Small intestine (tissue), 7 donors: Measurements from ENCODE around the gene HEY2. TPM values are rescaled to one million over a fixed set of nuclear protein-coding genes. Genes with fewer than 3 reads are reported as not detected.
A peak's percentile ranks its signal among the peaks of the same experiment; 100 is the strongest.

Source experiments
- DNase-seq, 2 donors: peaks; one replicate each; pipeline versions ENCODE4 v3.0.0 to v3.0.0-alpha.2; 2013
- FAIRE-seq: peaks from 2 replicates; lab custom pipeline; 2012; peaks lifted over from hg19 to GRCh38; lab: Jason Lieb, UNC
- H3K27ac ChIP-seq, 3 donors: one replicate each; pipeline ENCODE4 v1.5.1; 2013; ENCODE audit warnings: low read length in 2 of 3, mild to moderate bottlenecking in 2 of 3, control low read depth in 1 of 3, inconsistent platforms in 1 of 3, low read depth in 1 of 3, moderate library complexity in 1 of 3
- H3K27me3 ChIP-seq, 3 donors: one replicate each; pipeline ENCODE4 v1.6.1; 2013; ENCODE audit warnings: low read length in 3 of 3, inconsistent platforms in 1 of 3; ENCODE audit not compliant: control insufficient read depth in 3 of 3, insufficient read depth in 3 of 3
- H3K36me3 ChIP-seq, 3 donors: one replicate each; pipeline ENCODE4 v1.6.1; 2013; ENCODE audit warnings: low read length in 3 of 3, inconsistent platforms in 1 of 3, low read depth in 1 of 3, mild to moderate bottlenecking in 1 of 3, moderate library complexity in 1 of 3; ENCODE audit not compliant: control insufficient read depth in 3 of 3, insufficient read depth in 2 of 3
- H3K4me1 ChIP-seq, 3 donors: one replicate each; pipeline ENCODE4 v1.6.1; 2013; ENCODE audit warnings: low read length in 2 of 3, inconsistent platforms in 1 of 3, low read depth in 1 of 3, mild to moderate bottlenecking in 1 of 3, moderate library complexity in 1 of 3; ENCODE audit not compliant: control insufficient read depth in 3 of 3, insufficient read depth in 2 of 3
- H3K4me3 ChIP-seq, 3 donors: one replicate each; pipeline ENCODE4 v1.5.1; 2013; ENCODE audit warnings: low read length in 3 of 3, control low read depth in 1 of 3, inconsistent platforms in 1 of 3, low read depth in 1 of 3, mild to moderate bottlenecking in 1 of 3, moderate library complexity in 1 of 3
- H3K9me3 ChIP-seq, 2 donors: one replicate each; pipeline ENCODE4 v1.6.1; 2013; ENCODE audit warnings: low read depth in 1 of 2, low read length in 1 of 2; ENCODE audit not compliant: control insufficient read depth in 2 of 2, insufficient read depth in 1 of 2
- WGBS, 3 donors: extraction: QIAGEN DNeasy Blood & Tissue Kit; methylation state at CpG; one replicate each; pipeline ENCODE4 v1.1.7; 2013; 5-methylcytosine and 5-hydroxymethylcytosine counted together
- polyA plus RNA-seq, 4 donors: library from polyadenylated mRNA; stranded (reverse) in 3 of 4; unstranded in 1 of 4; fragments of 200-250 nt in 3 of 4; fragments of 120-200 nt in 1 of 4; gene quantifications; one replicate each; pipeline versions ENCODE4 v1.2.1 to v1.2.3, GENCODE V29; 2013
- donor health status: healthy with polysubstance abuse.
- donor health status: control.
- donor health status: control.
- donor health status: Bipolar disorder and iron deficiency.
- donor health status: healthy.

The HEY2 gene
- polyA plus RNA-seq, 4 donors = 0.81 to 3.8 (median 1.2) TPM; not detected in 1

- H3K27me3 ChIP-seq = peaks cover 0 to 67% (median 3%) of the 10 kb centered on the region in 3 donors
- H3K4me1 ChIP-seq = peaks cover 0 to 25% (median 4%) of the 10 kb centered on the region in 3 donors
- DNase-seq = peak; percentile 32 to 59
- no peaks in the 10 kb centered on the region for H3K9me3 ChIP-seq
- FAIRE-seq = no peak
- WGBS, 3 donors = 0 to 1% (median 1%) methylated on average over 58 to 76 of the region's 76 CpGs
- H3K4me3 ChIP-seq = peak overlapping the region; percentile 41 to 61 (median 44)
- no peaks in the 10 kb centered on the region for H3K36me3 ChIP-seq
- peak overlapping the region in 2 of 3 donors; percentile 29 to 86 for H3K27ac ChIP-seq
Observed at GRCh38 chr6:125747589-125748405, 1.6 kb upstream of the HEY2 start.

GRCh38 chr6:125748406-125749172 lies 843 bp upstream of the HEY2 start:
- Histone ChIP-seq H3K4me1 (peaks cover 0 to 25% (median 4%) of the 10 kb centered on the region in 3 donors), H3K4me3 (peak overlapping the region; percentile 35 to 61 (median 46)), H3K27ac (peak overlapping the region in 2 of 3 donors; percentile 30 to 86), H3K27me3 (peaks cover 0 to 69% (median 3%) of the 10 kb centered on the region in 3 donors), H3K36me3 (no peaks in the 10 kb centered on the region), H3K9me3 (no peaks in the 10 kb centered on the region)
- 1% methylated on average over 41 to 42 of the region's 42 CpGs for WGBS, 3 donors
- FAIRE-seq (no peak), DNase-seq (peak; percentile 32 to 72)

- DNase-seq = peak; percentile 16 to 21
- Histone ChIP-seq H3K4me3 (peak overlapping the region; percentile 46 to 61 (median 49)), H3K27me3 (peaks cover 0 to 68% (median 3%) of the 10 kb centered on the region in 3 donors), H3K9me3 (no peaks in the 10 kb centered on the region), H3K4me1 (peaks cover 0 to 25% (median 4%) of the 10 kb centered on the region in 3 donors), H3K36me3 (no peaks in the 10 kb centered on the region), H3K27ac (peak overlapping the region in 1 of 3 donors; percentile 83)
- no peak for FAIRE-seq
- 1 to 4% (median 2%) methylated on average over 35 of the region's 35 CpGs for WGBS, 3 donors
Observed at GRCh38 chr6:125749865-125750691, 646 bp downstream of the HEY2 start.

- 7 to 23% (median 15%) methylated on average over 4 of the region's 4 CpGs for WGBS, 3 donors
- no peak for FAIRE-seq
- peaks cover 0 to 25% (median 4%) of the 10 kb centered on the region in 3 donors for H3K4me1 ChIP-seq
- no peaks in the 10 kb centered on the region for H3K9me3 ChIP-seq
- no peak overlapping the region for H3K27ac ChIP-seq
- H3K27me3 ChIP-seq = peaks cover 0 to 66% (median 3%) of the 10 kb centered on the region in 3 donors
- H3K36me3 ChIP-seq = no peaks in the 10 kb centered on the region
- H3K4me3 ChIP-seq = no peak overlapping the region
- DNase-seq = no peak
Observed at GRCh38 chr6:125750692-125751333, 1.4 kb downstream of the HEY2 start.

GRCh38 chr6:125751334-125751916 lies 2.0 kb downstream of the HEY2 start:
- no peak for FAIRE-seq
- Histone ChIP-seq H3K4me1 (peaks cover 0 to 25% (median 4%) of the 10 kb centered on the region in 3 donors), H3K4me3 (no peak overlapping the region)

GRCh38 chr6:125752773-125753172 lies 3.3 kb downstream of the HEY2 start:
- Histone ChIP-seq H3K36me3 (no peaks in the 10 kb centered on the region), H3K4me3 (no peak overlapping the region), H3K27me3 (peaks cover 0 to 51% (median 3%) of the 10 kb centered on the region in 3 donors), H3K4me1 (peaks cover 0 to 17% (median 4%) of the 10 kb centered on the region in 3 donors), H3K9me3 (no peaks in the 10 kb centered on the region), H3K27ac (no peak overlapping the region)
- FAIRE-seq (no peak), DNase-seq (no peak)
- 75 to 82% (median 79%) methylated on average over 2 of the region's 2 CpGs for WGBS, 3 donors

More at GRCh38 chr6:125751334-125751916, 2.0 kb downstream of the HEY2 start:
- DNase-seq = no peak
- peaks cover 0 to 60% (median 3%) of the 10 kb centered on the region in 3 donors for H3K27me3 ChIP-seq
- H3K36me3 ChIP-seq = no peaks in the 10 kb centered on the region
- WGBS, 3 donors = 25 to 48% (median 36%) methylated on average over 6 of the region's 6 CpGs
- H3K9me3 ChIP-seq = no peaks in the 10 kb centered on the region
- H3K27ac ChIP-seq = no peak overlapping the region

- peak; percentile 15 to 24 for DNase-seq
- no peaks in the 10 kb centered on the region for H3K9me3 ChIP-seq
- peaks cover 0 to 15% (median 4%) of the 10 kb centered on the region in 3 donors for H3K4me1 ChIP-seq
- H3K36me3 ChIP-seq = no peaks in the 10 kb centered on the region
- FAIRE-seq = no peak
- H3K27me3 ChIP-seq = peaks cover 0 to 45% (median 3%) of the 10 kb centered on the region in 3 donors
- no peak overlapping the region for H3K4me3 ChIP-seq
- no peak overlapping the region for H3K27ac ChIP-seq
- 35 to 44% (median 35%) methylated on average over 5 of the region's 5 CpGs for WGBS, 3 donors
Observed at GRCh38 chr6:125753218-125753936, 3.9 kb downstream of the HEY2 start.
